Mucosa of rectum (tissue), 2 donors: ENCODE data around the gene STK25.
"Not testable (repeated sequence)": the region's sequence is repeated elsewhere in the genome, so short reads cannot be mapped to it uniquely, and the experiment has no call there.

Experiments used
- H3K27ac ChIP-seq, 2 donors: one replicate each; pipeline ENCODE4 v1.7.0; 2013; ENCODE audit warnings: inconsistent platforms in 2 of 2, low read depth in 2 of 2, low read length in 2 of 2
- H3K27me3 ChIP-seq, 2 donors: one replicate each; pipeline ENCODE4 v1.7.0; 2013; ENCODE audit warnings: low read length in 2 of 2; ENCODE audit not compliant: control insufficient read depth in 2 of 2, insufficient read depth in 2 of 2
- H3K36me3 ChIP-seq, 2 donors: one replicate each; pipeline ENCODE4 v1.7.0; 2013; ENCODE audit warnings: low read length in 2 of 2; ENCODE audit not compliant: control insufficient read depth in 2 of 2, insufficient read depth in 2 of 2
- H3K4me1 ChIP-seq, 2 donors: one replicate each; pipeline ENCODE4 v1.7.0; 2013; ENCODE audit warnings: low read length in 2 of 2, mild to moderate bottlenecking in 1 of 2; ENCODE audit not compliant: control insufficient read depth in 2 of 2, insufficient read depth in 2 of 2
- H3K4me3 ChIP-seq, 2 donors: one replicate each; pipeline ENCODE4 v1.7.0; 2013; ENCODE audit warnings: low read length in 2 of 2
- H3K9ac ChIP-seq, 2 donors: one replicate each; pipeline ENCODE4 v1.7.0; 2013; ENCODE audit warnings: low read length in 2 of 2, low read depth in 1 of 2, mild to moderate bottlenecking in 1 of 2
- H3K9me3 ChIP-seq, 2 donors: one replicate each; pipeline ENCODE4 v1.7.0; 2013; ENCODE audit warnings: low read length in 2 of 2; ENCODE audit not compliant: control insufficient read depth in 2 of 2
- donor health status: healthy.
- donor health status: Normal muscosa, but diverticular disease.

STK25 gene

GRCh38 chr2:241463276-241464135 is 44.9 kb downstream of the STK25 start:
- Histone ChIP-seq H3K36me3 (peaks cover 10 to 14% of the 10 kb centered on the region in 2 donors), H3K4me3 (no peak overlapping the region), H3K9me3 (no peaks in the 10 kb centered on the region), H3K9ac (no peak overlapping the region), H3K27me3 (no peaks in the 10 kb centered on the region), H3K27ac (no peak overlapping the region), H3K4me1 (peaks cover 6 to 8% of the 10 kb centered on the region in 2 donors)

- Histone ChIP-seq H3K9ac (no peak overlapping the region), H3K27me3 (no peaks in the 10 kb centered on the region), H3K4me1 (peaks cover 6 to 8% of the 10 kb centered on the region in 2 donors), H3K36me3 (peaks cover 6 to 12% of the 10 kb centered on the region in 2 donors), H3K9me3 (no peaks in the 10 kb centered on the region), H3K27ac (peak overlapping the region in 1 of 2 donors; percentile 3), H3K4me3 (no peak overlapping the region)
Observed at GRCh38 chr2:241461693-241462677, 46.4 kb downstream of the STK25 start.

- Histone ChIP-seq H3K36me3 (peaks cover 6 to 12% of the 10 kb centered on the region in 2 donors), H3K4me3 (no peak overlapping the region), H3K27ac (no peak overlapping the region), H3K4me1 (peaks cover 6 to 8% of the 10 kb centered on the region in 2 donors), H3K9ac (no peak overlapping the region), H3K27me3 (no peaks in the 10 kb centered on the region), H3K9me3 (no peaks in the 10 kb centered on the region)
Observed at GRCh38 chr2:241460631-241461030, 47.8 kb downstream of the STK25 start.

- H3K4me1 ChIP-seq = peaks cover 6 to 8% of the 10 kb centered on the region in 2 donors
- no peaks in the 10 kb centered on the region for H3K27me3 ChIP-seq
- H3K4me3 ChIP-seq = no peak overlapping the region
- no peaks in the 10 kb centered on the region for H3K9me3 ChIP-seq
- H3K36me3 ChIP-seq = peaks cover 6 to 12% of the 10 kb centered on the region in 2 donors
- H3K9ac ChIP-seq = no peak overlapping the region
- no peak overlapping the region for H3K27ac ChIP-seq
Observed at GRCh38 chr2:241459520-241459919, 48.9 kb downstream of the STK25 start.

- no peaks in the 10 kb centered on the region for H3K9me3 ChIP-seq
- H3K36me3 ChIP-seq = peaks cover 6 to 9% of the 10 kb centered on the region in 2 donors
- H3K4me3 ChIP-seq = no peak overlapping the region
- no peaks in the 10 kb centered on the region for H3K27me3 ChIP-seq
- H3K4me1 ChIP-seq = peaks cover 6 to 8% of the 10 kb centered on the region in 2 donors
- no peak overlapping the region for H3K9ac ChIP-seq
- H3K27ac ChIP-seq = no peak overlapping the region
Observed at GRCh38 chr2:241458687-241459086, 49.7 kb downstream of the STK25 start.

GRCh38 chr2:241456546-241456945 is 51.8 kb downstream of the STK25 start:
- Histone ChIP-seq H3K9ac (no peak overlapping the region), H3K4me3 (no peak overlapping the region), H3K27ac (no peak overlapping the region), H3K27me3 (no peaks in the 10 kb centered on the region), H3K36me3 (peaks cover 0 to 2% of the 10 kb centered on the region in 2 donors), H3K4me1 (peaks cover 3 to 5% of the 10 kb centered on the region in 2 donors), H3K9me3 (no peaks in the 10 kb centered on the region)

GRCh38 chr2:241454837-241455485 is 53.4 kb downstream of the STK25 start:
- no peaks in the 10 kb centered on the region for H3K4me1 ChIP-seq
- no peaks in the 10 kb centered on the region for H3K9me3 ChIP-seq
- no peaks in the 10 kb centered on the region for H3K27me3 ChIP-seq
- H3K36me3 ChIP-seq = peaks cover 0 to 4% of the 10 kb centered on the region in 2 donors
- no peak overlapping the region for H3K4me3 ChIP-seq
- no peak overlapping the region for H3K27ac ChIP-seq
- H3K9ac ChIP-seq = no peak overlapping the region

- H3K27ac ChIP-seq, H3K4me3 ChIP-seq, H3K36me3 ChIP-seq, H3K9ac ChIP-seq, H3K27me3 ChIP-seq, H3K9me3 ChIP-seq, H3K4me1 ChIP-seq: not testable (repeated sequence)
Observed at GRCh38 chr2:241453919-241454318, 54.5 kb downstream of the STK25 start.

GRCh38 chr2:241451840-241452506 is 56.4 kb downstream of the STK25 start:
- no peak overlapping the region for H3K4me3 ChIP-seq
- no peaks in the 10 kb centered on the region for H3K4me1 ChIP-seq
- H3K27me3 ChIP-seq = no peaks in the 10 kb centered on the region
- H3K9ac ChIP-seq = no peak overlapping the region
- H3K27ac ChIP-seq = no peak overlapping the region
- peaks cover 6 to 12% of the 10 kb centered on the region in 2 donors for H3K36me3 ChIP-seq
- no peaks in the 10 kb centered on the region for H3K9me3 ChIP-seq
